Fibroblast of villous mesenchyme (primary cell): ENCODE data around the gene ZSCAN22. TPM values are rescaled to one million over a fixed set of nuclear protein-coding genes. Genes with fewer than 3 reads are reported as not detected.
A peak's percentile ranks its signal among the peaks of the same experiment; 100 is the strongest.

Experiments used
- DNase-seq: peaks from one replicate; pipeline ENCODE4 v3.0.0-alpha.2; 2010; ENCODE audit warnings: low read depth
- H3K4me3 ChIP-seq: 2 replicates; pipeline ENCODE4 v1.5.1; 2011; ENCODE audit warnings: low read depth, mild to moderate bottlenecking, low read length
- CTCF ChIP-seq: IDR thresholded peaks from 2 replicates; pipeline ENCODE4 v1.5.1; 2012; ENCODE audit warnings: low read depth, mild to moderate bottlenecking, low read length; ENCODE audit not compliant: insufficient read depth
- small RNA-seq: library from RNA; depleted of rRNA; stranded (forward); fragments of <200 nt; gene quantifications from one replicate; pipeline ENCODE3, GENCODE V24; 2012
- total RNA-seq: library from RNA; depleted of rRNA; stranded (reverse); fragments of >200 nt; gene quantifications from 2 replicates; pipeline ENCODE4 v1.2.3, GENCODE V29; 2012

The ZSCAN22 gene
- total RNA-seq, 1 donor: 3.0 TPM

GRCh38 chr19:58385891-58386575 is 59.2 kb downstream of the ZSCAN22 start:
- H3K4me3 ChIP-seq: peak overlapping the region; percentile 84
- DNase-seq: no peak
- no peak for TF ChIP-seq CTCF

GRCh38 chr19:58386576-58387337 is 60.0 kb downstream of the ZSCAN22 start, which contains the start of gene RPS5:
TSS of gene RPS5 (plus strand) at chr19:58387269. CDS start at chr19:58388138, 869 bp downstream.
- DNase-seq: peak; percentile 99
- peak within 1 kb of the TSS; percentile 84 for H3K4me3 ChIP-seq
- TF ChIP-seq CTCF: no peak

- peak overlapping the region; percentile 84 for H3K4me3 ChIP-seq
- DNase-seq: no peak
- TF ChIP-seq CTCF: no peak
Measured at GRCh38 chr19:58387338-58388174, 60.8 kb downstream of the ZSCAN22 start.

GRCh38 chr19:58388175-58388526 is 61.4 kb downstream of the ZSCAN22 start:
- H3K4me3 ChIP-seq: peak overlapping the region; percentile 84
- DNase-seq: no peak
- TF ChIP-seq CTCF: no peak

Small RNAs within 50 kb of the gene (small RNA-seq; reads per million reads assigned to genes)
- gene MIR4754: not detected
- gene MIR6806: not detected
- not detected for gene RNA5SP473

Other genes with a start within 250 kb of the ZSCAN22 start
- gene ZSCAN18, start 228.8 kb upstream of the ZSCAN22 start, total RNA-seq: 10.6 and 16.0 TPM in 2 replicates
- 9.7 and 14.2 TPM in 2 replicates for gene ZNF329, start 176.2 kb upstream of the ZSCAN22 start, total RNA-seq
- gene ZNF274, start 143.9 kb upstream of the ZSCAN22 start, total RNA-seq: 12.9 and 17.7 TPM in 2 replicates
- gene ZNF544, start 98.1 kb upstream of the ZSCAN22 start, total RNA-seq: 26.7 and 47.5 TPM in 2 replicates
- 6.4 and 9.5 TPM in 2 replicates for gene ZNF8, start 48.0 kb upstream of the ZSCAN22 start, total RNA-seq
- gene ERVK3-1, start 21.6 kb upstream of the ZSCAN22 start, total RNA-seq: 30.6 and 34.5 TPM in 2 replicates
- 1.3 TPM in 2 replicates for gene A1BG, start 26.5 kb downstream of the ZSCAN22 start, total RNA-seq
- 0.32 and 0.86 TPM in 2 replicates for gene ZNF497, start 35.8 kb downstream of the ZSCAN22 start, total RNA-seq
- 1.7 and 2.9 TPM in 2 replicates for gene ZNF837, start 54.0 kb downstream of the ZSCAN22 start, total RNA-seq
- gene RPS5, start 60.3 kb downstream of the ZSCAN22 start, total RNA-seq: 1,142 and 1,183 TPM in 2 replicates
- gene RNF225, start 68.7 kb downstream of the ZSCAN22 start, total RNA-seq: under 0.01 TPM in 1 of 2 replicates, not detected in the other
- gene ZNF584, start 81.7 kb downstream of the ZSCAN22 start, total RNA-seq: 18.4 and 26.3 TPM in 2 replicates
- 8.7 and 11.7 TPM in 2 replicates for gene ZNF132, start 113.2 kb downstream of the ZSCAN22 start, total RNA-seq
- gene ZNF324B, start 124.6 kb downstream of the ZSCAN22 start, total RNA-seq: 10.4 and 11.6 TPM in 2 replicates
- 16.8 and 17.4 TPM in 2 replicates for gene ZNF324, start 140.1 kb downstream of the ZSCAN22 start, total RNA-seq
- gene ZNF446, start 149.4 kb downstream of the ZSCAN22 start, total RNA-seq: 7.3 and 8.7 TPM in 2 replicates
- gene SLC27A5, start 185.0 kb downstream of the ZSCAN22 start, total RNA-seq: 3.0 and 4.5 TPM in 2 replicates
- 4.7 and 6.1 TPM in 2 replicates for gene ZBTB45, start 192.8 kb downstream of the ZSCAN22 start, total RNA-seq
- gene TRIM28, start 217.1 kb downstream of the ZSCAN22 start, total RNA-seq: 295 and 389 TPM in 2 replicates
- gene CHMP2A, start 228.1 kb downstream of the ZSCAN22 start, total RNA-seq: 111 and 120 TPM in 2 replicates
- gene UBE2M, start 231.6 kb downstream of the ZSCAN22 start, total RNA-seq: 78.3 and 81.6 TPM in 2 replicates
- 15.5 and 16.1 TPM in 2 replicates for gene MZF1, start 246.3 kb downstream of the ZSCAN22 start, total RNA-seq